Fibroblast of lung (primary cell): ENCODE measurements around the gene EIF4E2.

ENCODE experiments used
- CTCF ChIP-seq, 2 donors: IDR thresholded peaks in 1 of 2; conservative IDR thresholded peaks in 1 of 2; 1 replicate in 1 of 2; 2 replicates in 1 of 2; pipeline ENCODE4 v1.5.1; 2011 to 2012; ENCODE audit warnings: low read length in 2 of 2, control low read depth in 1 of 2, inconsistent platforms in 1 of 2, low read depth in 1 of 2, mild to moderate bottlenecking in 1 of 2
- EZH2 ChIP-seq: IDR thresholded peaks from 2 replicates; pipeline ENCODE4 v1.5.1; 2012; ENCODE audit warnings: low read length, control low read depth, mild to moderate bottlenecking; ENCODE audit errors: missing control alignments

GRCh38 chr2:232549655-232550353 is 685 bp upstream of the EIF4E2 start:
- TF ChIP-seq CTCF (conservative IDR thresholded peaks at IDR 0.05 in 1 of 2, IDR thresholded peaks at IDR 0.05 in 1 of 2; ENCODE audit: low read depth in 1 of 2, low read length in 2 of 2): no peak
- no peak for TF ChIP-seq EZH2
